ENCODE data around the gene RIIAD1. TPM values are rescaled to one million over a fixed set of nuclear protein-coding genes. Genes with fewer than 3 reads are reported as not detected.

The RIIAD1 gene
- polyA plus RNA-seq, 3 donors, result not detected

GRCh38 chr1:151760597-151761385 is 39.5 kb downstream of the RIIAD1 start:
- Mint-ChIP-seq H3K4me1 (peaks cover 26% of the 10 kb centered on the region), H3K36me3 (peaks cover 37 to 48% of the 10 kb centered on the region in 2 donors), H3K4me3 (no peak overlapping the region), H3K27me3 (ENCODE audit: low read depth in 3 of 3) (no peaks in the 10 kb centered on the region), H3K27ac (no peak overlapping the region), H3K9me3 (peaks cover 0 to 2% (median 0%) of the 10 kb centered on the region in 7 donors)
- H3K79me2 ChIP-seq (ENCODE audit: insufficient read depth, low read length), result no peaks in the 10 kb centered on the region
- H3K4me1 ChIP-seq (ENCODE audit: control insufficient read depth in 1 of 2, insufficient read depth in 2 of 2, low read length in 2 of 2), result peaks cover 17 to 20% of the 10 kb centered on the region in 2 donors
- H3K4me3 ChIP-seq (replicated peaks in 1 of 3; ENCODE audit: low read depth in 2 of 3, low read length in 3 of 3), result no peak overlapping the region
- no peak overlapping the region for H3K27ac ChIP-seq (ENCODE audit: low read depth in 1 of 2, low read length in 2 of 2)
- no peaks in the 10 kb centered on the region for H4K20me1 ChIP-seq (ENCODE audit: insufficient read depth, low read length)
- H3K9me3 ChIP-seq (replicated peaks in 1 of 2; ENCODE audit: control insufficient read depth in 1 of 2, insufficient read depth in 1 of 2, low read length in 2 of 2), result no peaks in the 10 kb centered on the region
- 100% methylated on average over 3 of the region's 7 CpGs for WGBS (ENCODE audit: insufficient coverage)
- intact Hi-C loops (cut with micrococcal nuclease), result no loop called here
- peaks cover 23 to 45% of the 10 kb centered on the region in 2 donors for H3K36me3 ChIP-seq (replicated peaks in 1 of 2; ENCODE audit: control insufficient read depth in 1 of 2, insufficient read depth in 2 of 2, low read length in 2 of 2)
- H3K27me3 ChIP-seq (ENCODE audit: control insufficient read depth in 2 of 2, insufficient read depth in 2 of 2, low read length in 2 of 2), result no peaks in the 10 kb centered on the region
- H2AFZ ChIP-seq (ENCODE audit: insufficient read depth, low read depth, low read length, poor library complexity, severe bottlenecking), result no peak overlapping the region
- TF ChIP-seq CTCF (IDR thresholded peaks at IDR 0.05), result no peak
- H3K9ac ChIP-seq (ENCODE audit: insufficient read depth, low read length, poor library complexity, severe bottlenecking), result no peak overlapping the region
- DNase-seq, result no peak
- H3K4me2 ChIP-seq (replicated peaks; ENCODE audit: extremely low read depth, low read length, poor library complexity, severe bottlenecking), result no peak overlapping the region

DNA sequence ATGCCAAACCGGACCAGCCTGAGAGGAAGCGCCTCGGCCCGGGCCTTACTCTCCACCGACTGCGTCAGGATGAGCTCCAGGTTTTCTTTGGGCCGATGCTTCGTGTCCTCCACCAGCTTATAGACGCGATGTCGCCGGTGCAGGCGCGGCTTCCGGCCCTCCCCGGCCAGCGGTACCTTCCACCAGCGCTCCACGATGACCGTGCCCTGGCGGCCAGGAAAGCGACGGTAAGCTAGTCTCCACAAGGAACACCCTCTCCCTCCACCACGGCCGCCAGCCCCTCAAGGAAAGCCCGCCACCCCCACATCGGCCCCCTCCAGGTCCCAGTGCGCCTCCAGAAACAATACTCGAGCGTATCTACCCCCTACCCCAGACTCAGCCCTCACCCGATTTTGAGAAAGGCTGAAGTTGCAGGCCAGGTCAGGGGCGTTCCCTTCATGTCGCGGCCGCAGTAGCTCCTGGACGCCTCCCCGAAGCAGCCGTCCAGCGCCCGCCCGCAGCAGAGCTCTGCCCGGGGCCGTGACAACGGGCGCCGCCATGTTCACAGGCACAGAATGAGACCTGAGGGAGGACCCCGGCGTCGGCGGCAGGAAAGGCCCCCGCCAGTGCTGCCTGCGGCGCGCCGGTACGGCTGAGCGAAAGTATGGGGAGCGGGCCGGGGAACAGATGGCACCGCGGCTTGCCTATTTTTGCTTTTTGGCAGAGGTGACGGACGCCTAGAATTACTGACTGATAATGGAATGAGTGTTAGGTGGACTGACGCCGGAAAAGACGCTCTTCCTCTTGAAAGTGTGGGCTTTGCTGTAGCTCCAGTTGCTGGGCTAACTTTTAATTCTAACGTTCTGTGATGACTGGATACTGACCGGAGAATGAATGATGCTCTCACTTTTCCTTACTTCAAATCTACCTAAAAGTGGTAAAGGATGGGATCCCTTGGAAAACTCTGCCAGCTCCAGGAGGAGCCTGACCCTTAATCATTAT is 41.9 kb downstream of the RIIAD1 start, which contains the start of gene MRPL9:
TSS of gene MRPL9 (minus strand) at position 556 of the 981 bp plus-strand sequence. CDS start at position 539, 17 bp downstream.
- Histone ChIP-seq H4K20me1 (ENCODE audit: insufficient read depth, low read length) (no peaks in the 10 kb centered on the region), H3K27ac (ENCODE audit: low read depth in 1 of 2, low read length in 2 of 2) (peak within 1 kb of the TSS; percentile 50 to 76), H3K36me3 (replicated peaks in 1 of 2; ENCODE audit: control insufficient read depth in 1 of 2, insufficient read depth in 2 of 2, low read length in 2 of 2) (peaks cover 23 to 37% of the 10 kb centered on the region in 2 donors), H3K9me3 (replicated peaks in 1 of 2; ENCODE audit: control insufficient read depth in 1 of 2, insufficient read depth in 1 of 2, low read length in 2 of 2) (no peaks in the 10 kb centered on the region), H3K27me3 (ENCODE audit: control insufficient read depth in 2 of 2, insufficient read depth in 2 of 2, low read length in 2 of 2) (no peaks in the 10 kb centered on the region), H3K4me1 (ENCODE audit: control insufficient read depth in 1 of 2, insufficient read depth in 2 of 2, low read length in 2 of 2) (peaks cover 18 to 24% of the 10 kb centered on the region in 2 donors), H2AFZ (ENCODE audit: insufficient read depth, low read depth, low read length, poor library complexity, severe bottlenecking) (peak within 1 kb of the TSS; percentile 97), H3K9ac (ENCODE audit: insufficient read depth, low read length, poor library complexity, severe bottlenecking) (peak within 1 kb of the TSS; percentile 79), H3K4me2 (replicated peaks; ENCODE audit: extremely low read depth, low read length, poor library complexity, severe bottlenecking) (peak within 1 kb of the TSS; percentile 96), H3K79me2 (ENCODE audit: insufficient read depth, low read length) (no peaks in the 10 kb centered on the region), H3K4me3 (replicated peaks in 1 of 3; ENCODE audit: low read depth in 2 of 3, low read length in 3 of 3) (peak within 1 kb of the TSS; percentile 78 to 91 (median 80))
- peak within 1 kb of the TSS; percentile 89 to 97 for H3K4me3 Mint-ChIP-seq
- DNase-seq, result peak; percentile 38 to 51 (median 41)
- no peak for TF ChIP-seq CTCF (IDR thresholded peaks at IDR 0.05)
- H3K9me3 Mint-ChIP-seq, result peaks cover 0 to 2% (median 0%) of the 10 kb centered on the region in 7 donors
- intact Hi-C loops (cut with micrococcal nuclease), result no loop called here
- H3K36me3 Mint-ChIP-seq, result peaks cover 32 to 38% of the 10 kb centered on the region in 2 donors
- under 1% methylated on average over 62 of the region's 68 CpGs for WGBS (ENCODE audit: insufficient coverage)
- H3K4me1 Mint-ChIP-seq, result peaks cover 23% of the 10 kb centered on the region
- peak within 1 kb of the TSS; percentile 74 to 88 (median 85) for H3K27ac Mint-ChIP-seq
- no peaks in the 10 kb centered on the region for H3K27me3 Mint-ChIP-seq (ENCODE audit: low read depth in 3 of 3)

All from CD14-positive monocyte (primary cell).